ENCODE measurements around the gene NEUROD2. TPM values are rescaled to one million over a fixed set of nuclear protein-coding genes. Genes with fewer than 3 reads are reported as not detected.

Gene NEUROD2
- total and polyA plus RNA-seq, 8 donors = 0.03 to 0.31 (median 0.25) TPM; not detected in 5

GRCh38 chr17:39582658-39583057 lies 25.1 kb downstream of the NEUROD2 start:
- 25 to 61% (median 48%) methylated on average over 2 of the region's 2 CpGs for WGBS, 5 donors
- no peak for TF ChIP-seq POLR2AphosphoS5 (IDR thresholded peaks at IDR 0.05)
- no peak for TF ChIP-seq CTCF (IDR thresholded peaks at IDR 0.05)
- TF ChIP-seq POLR2A (IDR thresholded peaks at IDR 0.05) = no peak
- no peak for TF ChIP-seq EP300 (IDR thresholded peaks at IDR 0.05)
- Histone ChIP-seq H3K4me3 (no peak overlapping the region), H3K9me3 (no peaks in the 10 kb centered on the region), H3K27me3 (peaks cover 0 to 39% (median 0%) of the 10 kb centered on the region in 3 donors), H3K27ac (no peak overlapping the region), H3K36me3 (no peaks in the 10 kb centered on the region), H3K4me1 (no peaks in the 10 kb centered on the region)
- intact Hi-C loops (cut with DNase I; ENCODE audit: low total_unique reads) = no loop called here
- no peak for DNase-seq

- no peak for TF ChIP-seq POLR2AphosphoS5 (IDR thresholded peaks at IDR 0.05)
- TF ChIP-seq POLR2A (IDR thresholded peaks at IDR 0.05) = no peak
- no peak for TF ChIP-seq CTCF (IDR thresholded peaks at IDR 0.05)
- no peak for TF ChIP-seq EP300 (IDR thresholded peaks at IDR 0.05)
- Histone ChIP-seq H3K36me3 (no peaks in the 10 kb centered on the region), H3K9me3 (no peaks in the 10 kb centered on the region), H3K27me3 (peaks cover 0 to 43% (median 0%) of the 10 kb centered on the region in 3 donors), H3K4me1 (no peaks in the 10 kb centered on the region), H3K4me3 (no peak overlapping the region), H3K27ac (no peak overlapping the region)
- intact Hi-C loops (cut with DNase I; ENCODE audit: low total_unique reads) = no loop called here
- DNase-seq = no peak
- WGBS, 5 donors = 85 to 90% (median 88%) methylated on average over 4 of the region's 4 CpGs
Measured at GRCh38 chr17:39581759-39582085, 26.0 kb downstream of the NEUROD2 start.

DNA sequence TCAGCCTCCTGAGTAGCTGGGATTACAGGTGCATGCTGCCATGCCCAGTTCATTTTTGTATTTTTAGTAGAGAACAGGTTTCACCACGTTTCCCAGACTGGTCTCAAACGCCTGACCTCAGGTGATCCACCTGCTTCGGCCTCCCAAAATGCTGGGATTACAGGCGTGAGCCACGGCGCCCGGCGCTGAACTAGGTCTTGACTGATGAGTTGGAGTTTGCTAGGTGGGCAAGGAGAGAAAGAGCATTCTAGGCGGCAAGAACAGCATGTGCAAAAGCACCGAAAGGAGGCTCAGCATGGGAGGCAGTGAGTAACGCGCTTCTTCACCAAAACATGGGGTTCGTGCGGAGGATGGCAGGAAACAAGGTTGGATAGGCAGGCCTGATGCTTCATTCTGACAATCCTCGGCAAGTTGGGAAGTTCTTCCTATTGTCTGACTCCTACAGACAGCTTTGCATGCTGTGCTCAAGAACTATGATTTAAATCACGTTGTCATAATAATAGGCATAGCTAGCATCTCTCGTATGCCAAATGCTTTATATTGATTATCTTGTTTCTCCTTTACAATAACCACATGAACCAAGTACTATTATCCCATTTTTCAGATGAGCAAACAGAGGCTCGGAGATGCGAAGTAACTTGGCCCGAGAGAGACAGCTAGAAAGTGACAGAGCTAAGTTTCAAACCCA lies 26.5 kb downstream of the NEUROD2 start:
- TF ChIP-seq POLR2AphosphoS5 (IDR thresholded peaks at IDR 0.05) = no peak
- TF ChIP-seq POLR2A (IDR thresholded peaks at IDR 0.05) = no peak
- no peak for TF ChIP-seq CTCF (IDR thresholded peaks at IDR 0.05)
- no peak for TF ChIP-seq EP300 (IDR thresholded peaks at IDR 0.05)
- Histone ChIP-seq H3K4me1 (no peaks in the 10 kb centered on the region), H3K4me3 (no peak overlapping the region), H3K27me3 (peaks cover 0 to 41% (median 0%) of the 10 kb centered on the region in 3 donors), H3K36me3 (no peaks in the 10 kb centered on the region), H3K27ac (no peak overlapping the region), H3K9me3 (no peaks in the 10 kb centered on the region)
- WGBS, 5 donors = 86 to 90% (median 87%) methylated on average over 20 of the region's 20 CpGs
- intact Hi-C loops (cut with DNase I; ENCODE audit: low total_unique reads) = no loop called here
- DNase-seq = no peak

DNA sequence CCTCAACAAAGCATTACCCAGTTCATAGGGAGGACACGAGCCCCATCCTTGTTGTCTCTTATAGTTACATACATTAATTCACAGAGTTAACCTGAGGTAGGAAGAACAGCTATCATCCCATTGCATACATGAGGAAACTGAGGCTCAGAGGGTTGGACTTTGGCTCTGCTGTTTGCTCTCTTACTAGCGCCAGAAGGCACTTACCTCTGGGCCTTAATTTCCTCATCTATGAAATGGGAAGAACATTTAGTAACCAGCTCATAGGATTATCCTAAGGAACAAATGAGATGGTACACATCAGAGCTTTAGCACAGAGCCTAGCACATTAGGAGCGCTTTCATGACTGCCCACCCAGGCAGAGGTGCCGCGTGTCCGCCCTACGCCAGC lies 27.6 kb downstream of the NEUROD2 start:
- Histone ChIP-seq H3K27ac (no peak overlapping the region), H3K9me3 (no peaks in the 10 kb centered on the region), H3K27me3 (peaks cover 0 to 37% (median 0%) of the 10 kb centered on the region in 3 donors), H3K4me3 (no peak overlapping the region), H3K4me1 (no peaks in the 10 kb centered on the region), H3K36me3 (no peaks in the 10 kb centered on the region)
- TF ChIP-seq EP300 (IDR thresholded peaks at IDR 0.05) (no peak), POLR2A (IDR thresholded peaks at IDR 0.05) (no peak), CTCF (IDR thresholded peaks at IDR 0.05) (no peak)
- DNase-seq = no peak
- 80 to 89% (median 85%) methylated on average over 7 of the region's 7 CpGs for WGBS, 5 donors
- intact Hi-C loops (cut with DNase I; ENCODE audit: low total_unique reads) = no loop called here
